ENCODE results near the gene FGD3.
A peak's percentile ranks its signal among the peaks of the same experiment; 100 is the strongest.

The FGD3 gene

DNA sequence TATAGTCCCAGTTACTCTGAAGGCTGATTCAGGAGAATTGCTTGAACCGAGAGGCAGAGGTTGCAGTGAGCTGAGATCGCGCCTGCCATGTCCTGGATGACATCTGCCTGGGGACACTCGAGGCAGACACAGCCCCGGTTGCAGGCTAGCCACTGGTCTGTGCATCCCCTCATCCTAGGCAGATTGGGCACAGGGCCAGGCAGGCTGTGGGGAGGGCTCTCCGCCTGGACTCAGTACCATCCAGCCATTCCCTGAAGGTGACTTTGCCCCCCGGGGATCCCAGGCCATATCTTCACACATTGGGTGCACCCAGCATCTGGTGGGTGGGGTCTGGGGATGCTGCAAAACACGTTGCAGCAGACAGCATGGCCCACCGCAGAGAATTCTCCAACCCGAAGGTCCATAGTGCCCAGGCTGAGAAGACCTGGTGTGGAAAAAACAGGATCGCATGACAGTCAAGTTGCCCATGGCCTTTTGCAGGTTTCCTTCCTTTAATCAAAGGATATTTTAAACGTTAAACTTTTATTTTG is 60.3 kb downstream of the FGD3 start:
- DNase-seq (ENCODE audit: low spot score) = no peak
- TF ChIP-seq, protein P1, sequence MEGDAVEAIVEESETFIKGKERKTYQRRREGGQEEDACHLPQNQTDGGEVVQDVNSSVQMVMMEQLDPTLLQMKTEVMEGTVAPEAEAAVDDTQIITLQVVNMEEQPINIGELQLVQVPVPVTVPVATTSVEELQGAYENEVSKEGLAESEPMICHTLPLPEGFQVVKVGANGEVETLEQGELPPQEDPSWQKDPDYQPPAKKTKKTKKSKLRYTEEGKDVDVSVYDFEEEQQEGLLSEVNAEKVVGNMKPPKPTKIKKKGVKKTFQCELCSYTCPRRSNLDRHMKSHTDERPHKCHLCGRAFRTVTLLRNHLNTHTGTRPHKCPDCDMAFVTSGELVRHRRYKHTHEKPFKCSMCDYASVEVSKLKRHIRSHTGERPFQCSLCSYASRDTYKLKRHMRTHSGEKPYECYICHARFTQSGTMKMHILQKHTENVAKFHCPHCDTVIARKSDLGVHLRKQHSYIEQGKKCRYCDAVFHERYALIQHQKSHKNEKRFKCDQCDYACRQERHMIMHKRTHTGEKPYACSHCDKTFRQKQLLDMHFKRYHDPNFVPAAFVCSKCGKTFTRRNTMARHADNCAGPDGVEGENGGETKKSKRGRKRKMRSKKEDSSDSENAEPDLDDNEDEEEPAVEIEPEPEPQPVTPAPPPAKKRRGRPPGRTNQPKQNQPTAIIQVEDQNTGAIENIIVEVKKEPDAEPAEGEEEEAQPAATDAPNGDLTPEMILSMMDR (IDR thresholded peaks at IDR 0.05; ENCODE audit: borderline replicate concordance, control extremely low read depth, extremely low read depth, insufficient read depth, missing control alignments) = no peak
- in situ Hi-C loops (cut with MboI; ENCODE audit: low sequenced_read_pairs, unreplicated experiment) = no loop called here

DNA sequence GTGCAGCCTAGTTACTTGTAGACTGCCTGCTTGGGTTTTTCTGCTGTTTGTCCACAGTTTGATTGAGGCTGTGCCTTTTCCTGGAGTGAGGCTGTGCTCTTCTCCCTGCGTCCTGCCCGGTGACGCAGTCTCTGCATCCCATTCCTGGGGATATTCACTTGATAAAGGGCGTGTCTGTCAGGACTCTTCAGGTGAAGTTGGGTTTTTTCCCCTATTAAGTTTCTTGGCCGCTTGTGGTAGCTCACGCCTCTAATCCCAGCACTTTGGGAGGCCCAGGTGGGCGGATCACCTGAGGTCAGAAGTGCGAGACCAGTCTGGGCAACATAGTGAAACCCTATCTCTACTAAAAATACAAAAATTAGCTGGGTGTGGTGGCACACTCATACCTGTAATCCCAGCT is 61.1 kb downstream of the FGD3 start:
- no peak for DNase-seq (ENCODE audit: low spot score)
- TF ChIP-seq, protein P1 (IDR thresholded peaks at IDR 0.05; ENCODE audit: borderline replicate concordance, control extremely low read depth, extremely low read depth, insufficient read depth, missing control alignments) = no peak
- in situ Hi-C loops (cut with MboI; ENCODE audit: low sequenced_read_pairs, unreplicated experiment) = no loop called here

DNA sequence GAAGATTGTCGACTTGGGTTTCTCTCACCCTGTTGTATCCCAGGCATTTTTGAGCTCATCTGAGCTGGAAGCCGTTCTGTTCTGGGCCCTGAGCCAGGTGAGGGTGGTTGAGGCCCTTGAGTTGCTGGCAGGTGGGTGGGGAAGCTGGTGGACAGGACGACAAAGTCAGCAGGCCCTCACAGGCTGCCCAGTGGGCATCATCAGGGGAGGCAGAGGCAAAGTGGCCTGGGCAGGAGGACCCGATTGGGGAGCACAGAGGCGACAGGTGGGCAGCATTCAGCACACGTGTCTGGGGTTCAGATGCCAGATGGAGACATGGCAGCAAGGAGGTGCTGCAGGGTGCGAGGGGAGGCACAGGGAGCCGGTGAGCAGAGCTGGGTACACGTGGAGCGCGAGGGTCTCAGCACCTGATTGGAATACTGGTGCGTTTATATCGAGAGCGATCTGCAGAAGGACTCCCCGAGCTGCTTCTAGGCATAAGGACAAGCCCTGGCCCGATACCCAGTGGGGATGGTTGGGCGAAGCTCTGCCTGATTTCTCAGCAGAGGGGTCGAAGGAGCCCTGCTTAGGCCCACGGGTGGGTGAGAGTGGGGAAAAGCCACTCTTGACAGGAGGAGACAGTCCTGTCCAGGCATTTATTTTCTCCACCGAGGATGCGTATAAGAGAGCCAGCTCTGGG is 62.2 kb downstream of the FGD3 start:
- DNase-seq (ENCODE audit: low spot score) = no peak
- in situ Hi-C loops (cut with MboI; ENCODE audit: low sequenced_read_pairs, unreplicated experiment) = no loop called here
- TF ChIP-seq, protein P1 (IDR thresholded peaks at IDR 0.05; ENCODE audit: borderline replicate concordance, control extremely low read depth, extremely low read depth, insufficient read depth, missing control alignments) = no peak

DNA sequence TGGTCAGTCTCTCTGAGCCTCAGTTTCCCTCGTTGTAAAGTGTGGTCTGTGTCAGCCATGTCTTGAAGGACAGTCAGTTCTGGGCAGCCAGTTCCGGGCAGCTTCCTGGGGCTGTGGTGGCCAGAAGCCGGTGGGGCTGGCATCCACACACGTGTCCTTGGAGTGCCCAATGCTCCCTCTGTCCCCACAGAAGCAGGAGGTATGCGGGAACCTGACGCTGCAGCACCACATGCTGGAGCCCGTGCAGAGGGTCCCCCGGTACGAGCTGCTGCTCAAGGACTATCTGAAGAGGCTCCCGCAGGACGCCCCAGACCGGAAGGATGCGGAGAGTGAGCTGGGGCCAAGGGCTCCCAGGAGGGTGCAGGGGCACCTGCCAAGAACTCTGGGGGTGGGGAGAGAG is 62.7 kb downstream of the FGD3 start:
- in situ Hi-C loops (cut with MboI; ENCODE audit: low sequenced_read_pairs, unreplicated experiment) = no loop called here
- TF ChIP-seq, protein P1 (IDR thresholded peaks at IDR 0.05; ENCODE audit: borderline replicate concordance, control extremely low read depth, extremely low read depth, insufficient read depth, missing control alignments) = no peak
- DNase-seq (ENCODE audit: low spot score) = peak; percentile 13

DNA sequence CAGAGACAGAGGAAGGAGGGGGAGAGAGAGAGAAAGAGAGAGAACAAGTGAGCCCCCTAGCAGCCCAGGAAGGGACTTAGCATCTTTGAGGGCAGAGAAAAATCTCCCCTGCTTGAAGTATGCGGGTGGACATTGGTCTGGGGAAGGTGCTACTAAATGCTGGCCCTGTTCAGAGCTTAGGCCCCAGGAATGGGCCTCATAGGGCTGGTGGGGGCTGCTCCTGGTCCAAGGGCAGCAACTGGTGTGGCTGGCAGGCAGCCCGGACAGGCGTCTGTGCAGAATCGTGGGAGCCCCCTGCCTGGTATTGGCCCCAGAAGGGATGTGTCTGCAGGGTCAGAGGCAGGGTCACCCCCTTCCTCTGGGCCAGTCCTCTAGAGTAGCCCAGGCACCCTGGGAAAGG is 63.4 kb downstream of the FGD3 start:
- in situ Hi-C loops (cut with MboI; ENCODE audit: low sequenced_read_pairs, unreplicated experiment) = no loop called here
- TF ChIP-seq, protein P1 (IDR thresholded peaks at IDR 0.05; ENCODE audit: borderline replicate concordance, control extremely low read depth, extremely low read depth, insufficient read depth, missing control alignments) = no peak

DNA sequence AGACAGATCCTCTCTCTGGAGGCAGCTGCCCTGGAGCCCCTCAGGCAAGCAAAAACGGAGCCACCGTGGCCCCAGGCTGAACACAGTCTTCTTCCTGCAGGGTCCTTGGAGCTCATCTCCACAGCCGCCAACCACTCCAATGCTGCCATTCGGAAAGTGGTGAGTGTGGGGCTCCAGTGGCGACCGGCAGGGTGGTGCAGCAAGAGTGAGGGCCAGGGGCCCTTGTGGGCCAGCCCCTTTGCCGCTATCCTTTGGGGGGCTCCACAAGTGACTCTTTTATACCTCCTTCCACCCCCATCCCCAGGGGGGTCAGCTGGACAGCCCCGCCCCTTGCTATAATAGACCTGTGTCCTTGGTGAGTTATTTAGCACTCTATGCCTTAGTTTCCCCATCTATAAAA is 63.8 kb downstream of the FGD3 start:
- in situ Hi-C loops (cut with MboI; ENCODE audit: low sequenced_read_pairs, unreplicated experiment) = no loop called here
- DNase-seq (ENCODE audit: low spot score) = no peak
- TF ChIP-seq, protein P1 (IDR thresholded peaks at IDR 0.05; ENCODE audit: borderline replicate concordance, control extremely low read depth, extremely low read depth, insufficient read depth, missing control alignments) = no peak

More for the DNA sequence above, 63.4 kb downstream of the FGD3 start:
- DNase-seq (ENCODE audit: low spot score) = peak; percentile 13

Data from GM13976 (cell line).